ENCODE measurements around the gene LMF2.

LMF2 gene

GRCh38 chr22:50483106-50483505 lies 24.4 kb downstream of the LMF2 start:
- DNase-seq (ENCODE audit: low read depth), result no peak

DNA sequence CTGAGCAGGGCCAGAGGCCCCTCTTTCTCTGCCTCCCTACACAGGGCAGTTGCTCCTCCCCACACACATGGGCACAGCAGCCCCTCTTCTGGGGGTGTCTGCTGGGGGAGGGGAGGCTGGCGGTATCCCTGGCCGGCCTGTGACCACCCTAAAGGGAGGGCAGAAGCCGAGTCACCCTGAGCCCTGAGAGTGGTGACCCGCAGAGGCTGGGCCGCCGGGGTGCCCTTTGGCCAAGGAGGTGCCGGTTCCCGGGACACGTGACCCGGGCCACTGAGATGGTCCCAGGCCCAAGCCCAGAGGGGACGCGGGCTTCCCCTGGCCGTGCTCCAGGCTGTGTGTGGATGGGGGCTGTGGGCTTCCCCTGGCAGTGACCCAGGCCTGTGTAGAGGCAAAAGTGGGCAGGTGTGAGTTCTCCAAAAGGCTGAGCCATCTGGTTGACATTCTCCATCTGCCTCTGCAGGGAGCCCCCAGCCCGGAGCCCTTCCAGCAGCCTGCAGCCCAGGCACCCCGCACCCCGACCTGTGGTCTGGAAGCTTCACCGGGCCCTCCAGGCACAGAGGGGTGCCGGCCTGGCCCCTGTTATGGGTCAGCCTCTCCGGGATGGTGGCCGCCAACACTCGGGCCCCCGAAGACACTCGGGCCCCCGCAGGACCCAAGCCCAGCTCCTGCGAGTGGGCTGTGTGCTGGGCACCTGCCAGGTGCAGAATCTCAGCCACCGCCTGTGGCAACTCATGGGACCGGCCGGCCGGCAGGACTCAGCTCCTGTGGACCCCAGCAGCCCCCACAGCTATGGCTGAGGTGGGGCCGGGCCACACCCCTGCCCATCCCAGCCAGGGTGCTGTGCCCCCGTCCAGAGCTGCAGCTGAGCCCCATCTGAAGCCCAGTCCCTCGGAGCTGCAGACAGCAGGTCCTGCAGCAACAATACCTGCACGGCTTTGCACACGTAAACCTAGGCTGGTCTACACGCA lies 25.1 kb downstream of the LMF2 start:
- no peak for DNase-seq (ENCODE audit: low read depth)

DNA sequence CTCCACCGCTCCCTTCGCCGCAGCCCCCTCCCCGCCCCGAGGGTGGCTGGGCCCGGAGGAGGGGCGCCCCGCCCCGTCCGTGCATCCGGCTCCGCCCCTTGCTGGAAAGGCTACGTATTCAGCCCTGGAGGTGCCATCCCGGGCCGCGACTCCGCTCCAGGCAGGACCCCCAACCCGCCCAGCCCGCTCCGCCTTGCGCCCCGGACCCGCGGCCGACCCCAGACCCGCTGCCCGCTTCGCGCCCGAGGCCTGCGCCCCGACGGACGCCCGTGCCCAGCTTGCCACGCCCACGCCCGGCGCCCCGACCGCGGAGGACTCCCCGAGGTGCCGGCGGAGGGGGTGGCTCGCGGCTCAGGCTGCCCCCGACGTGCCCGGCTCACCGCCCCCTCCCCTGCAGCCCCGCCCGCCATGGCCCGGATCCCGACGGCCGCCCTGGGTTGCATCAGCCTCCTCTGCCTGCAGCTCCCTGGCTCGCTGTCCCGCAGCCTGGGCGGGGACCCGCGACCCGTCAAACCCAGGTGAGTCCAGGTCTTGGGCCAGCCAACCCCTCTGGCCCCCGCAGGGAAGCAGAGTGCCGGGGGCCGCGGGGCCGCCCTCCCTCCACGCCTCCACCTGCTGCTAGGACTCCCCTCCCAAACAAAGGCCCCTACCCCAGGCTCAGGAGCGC lies 25.9 kb downstream of the LMF2 start, which contains the start of gene ADM2:
Gene ADM2, plus strand, starts transcription at position 104 of the 667 bp plus-strand sequence. Its CDS starts 305 bp downstream, at position 409.
- no peak for DNase-seq (ENCODE audit: low read depth)

GRCh38 chr22:50481045-50481439 lies 26.5 kb downstream of the LMF2 start:
- no peak for DNase-seq (ENCODE audit: low read depth)

GRCh38 chr22:50479721-50480120 lies 27.8 kb downstream of the LMF2 start:
- DNase-seq (ENCODE audit: low read depth), result no peak

GRCh38 chr22:50477923-50478322 lies 29.6 kb downstream of the LMF2 start:
- no peak for DNase-seq (ENCODE audit: low read depth)

DNA sequence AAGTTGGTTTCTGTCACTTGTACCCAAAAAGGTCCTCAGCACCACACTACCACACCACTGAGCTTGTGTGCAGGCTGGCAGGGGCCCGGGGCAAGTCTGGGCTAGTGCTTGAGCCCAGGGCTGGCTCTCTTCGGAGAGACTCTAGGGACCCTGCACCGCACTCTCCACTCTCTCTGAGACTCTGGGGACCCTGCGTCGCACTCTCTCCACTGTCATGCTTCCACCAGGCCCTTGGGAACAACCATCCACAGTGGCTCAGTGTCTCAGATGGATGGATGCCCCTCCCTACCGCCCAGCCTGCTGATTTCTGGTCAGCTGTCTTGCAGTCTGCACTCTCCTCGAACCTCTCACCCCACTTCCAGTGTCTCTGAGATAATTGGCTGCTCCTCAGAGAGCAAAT lies 30.6 kb downstream of the LMF2 start:
- DNase-seq (ENCODE audit: low read depth), result no peak

DNA sequence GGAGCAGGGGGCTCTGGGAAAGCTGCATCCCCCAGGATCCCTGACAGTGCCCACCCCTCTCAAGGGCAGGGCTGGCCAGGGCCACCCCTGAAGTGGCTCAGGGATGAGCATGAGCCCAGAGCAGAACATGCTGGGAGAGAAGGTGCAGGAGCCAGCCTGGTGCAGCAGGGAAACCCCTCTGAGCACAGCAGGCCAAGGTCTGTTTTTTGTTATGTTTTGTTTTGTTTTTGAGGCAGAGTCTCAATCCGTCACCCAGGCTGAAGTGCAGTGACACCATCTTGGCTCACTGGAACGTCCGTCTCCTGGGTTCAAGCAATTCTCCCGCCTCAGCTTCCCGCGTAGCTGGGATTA lies 31.9 kb downstream of the LMF2 start:
- DNase-seq (ENCODE audit: low read depth), result no peak

DNA sequence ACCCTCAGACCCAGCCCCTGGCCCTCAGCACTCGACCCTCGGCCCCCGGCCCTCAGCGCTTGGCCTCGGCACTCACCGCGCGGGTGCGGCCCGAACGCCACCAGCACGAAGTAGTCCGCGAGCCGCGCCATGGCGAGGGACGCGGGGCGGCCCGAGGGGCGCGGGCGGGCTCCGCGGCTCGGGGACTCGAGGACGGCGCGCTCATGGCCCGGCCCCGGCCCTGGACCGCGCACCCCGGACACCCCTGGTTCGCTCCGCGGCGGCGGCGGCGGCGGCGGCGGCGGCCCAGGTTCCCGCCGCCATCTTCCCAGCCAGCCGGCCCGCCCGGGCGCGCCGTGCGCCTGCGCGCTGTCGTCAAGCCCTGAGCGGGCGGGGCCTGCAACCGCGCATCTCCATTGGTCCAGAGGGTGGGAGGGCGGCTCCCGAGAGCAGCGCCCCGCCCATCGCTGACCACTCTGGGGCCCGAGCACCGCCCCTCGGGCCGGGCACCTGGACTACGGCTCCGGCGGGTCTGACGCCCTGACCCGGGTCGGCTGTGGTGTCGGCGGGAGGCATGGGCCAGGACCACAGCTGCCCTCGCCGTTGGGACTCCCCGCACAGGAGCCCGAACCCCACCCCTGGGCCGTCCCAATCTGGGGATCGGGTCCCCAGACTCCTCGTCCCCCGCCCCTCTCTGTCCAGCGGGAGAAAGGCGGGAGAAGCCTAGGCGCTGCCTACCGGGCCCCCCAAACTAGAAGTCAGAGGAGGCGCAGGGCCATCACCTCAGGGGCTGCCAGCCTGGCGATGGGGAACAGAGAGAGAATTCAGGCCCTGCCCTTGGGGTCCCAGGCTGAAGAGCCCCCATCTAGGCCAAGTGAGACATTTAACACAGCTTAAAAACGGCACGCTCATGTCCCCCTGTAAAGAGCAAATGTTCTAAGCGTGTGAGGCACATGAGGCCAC lies 32.5 kb downstream of the LMF2 start, which contains the start of gene SBF1:
Gene SBF1, minus strand, starts transcription at position 326 of the 942 bp plus-strand sequence. Its CDS starts 195 bp downstream, at position 131.
- peak; percentile 76 for DNase-seq (ENCODE audit: low read depth)

DNA sequence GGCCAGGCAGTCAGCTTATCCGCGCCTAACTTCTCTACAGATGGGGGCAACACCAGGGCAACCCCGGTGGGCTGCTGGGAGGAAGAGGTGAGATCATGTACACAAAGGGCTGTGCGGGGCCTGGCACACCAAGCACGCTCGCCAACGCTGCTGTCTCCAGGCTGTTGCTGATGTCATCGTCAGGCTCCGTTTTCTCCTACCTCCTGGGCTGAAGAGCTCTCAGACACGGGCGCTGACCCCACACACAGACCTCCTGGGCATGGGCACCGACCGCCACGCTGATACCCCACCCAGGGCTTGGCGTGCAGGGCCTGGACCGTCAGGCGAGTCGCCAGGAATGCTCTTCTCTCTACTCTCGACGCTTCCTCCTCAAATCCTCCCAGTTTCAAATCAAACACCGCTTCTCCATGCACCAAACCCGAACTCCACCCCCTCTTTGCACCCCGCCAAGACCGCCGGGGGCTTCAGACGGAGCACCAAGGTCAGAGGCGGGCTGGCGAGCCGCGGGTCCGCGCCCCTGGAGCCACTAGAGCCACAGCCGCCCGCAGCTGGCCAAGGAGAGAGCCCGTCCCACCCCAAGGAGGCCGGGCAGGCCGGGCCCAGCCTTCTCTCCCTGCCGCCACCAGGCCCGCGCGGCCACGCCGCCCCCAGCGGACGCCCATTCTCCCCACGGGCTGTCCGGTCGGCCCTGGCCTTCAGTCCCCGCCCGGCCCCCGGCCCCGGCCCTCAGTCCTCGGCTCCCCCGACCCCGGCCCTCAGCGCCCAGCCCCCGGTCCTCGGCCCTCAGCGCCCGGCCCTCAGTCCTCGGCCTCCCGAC lies 33.4 kb downstream of the LMF2 start:
- DNase-seq (ENCODE audit: low read depth), result peak; percentile 21

DNA sequence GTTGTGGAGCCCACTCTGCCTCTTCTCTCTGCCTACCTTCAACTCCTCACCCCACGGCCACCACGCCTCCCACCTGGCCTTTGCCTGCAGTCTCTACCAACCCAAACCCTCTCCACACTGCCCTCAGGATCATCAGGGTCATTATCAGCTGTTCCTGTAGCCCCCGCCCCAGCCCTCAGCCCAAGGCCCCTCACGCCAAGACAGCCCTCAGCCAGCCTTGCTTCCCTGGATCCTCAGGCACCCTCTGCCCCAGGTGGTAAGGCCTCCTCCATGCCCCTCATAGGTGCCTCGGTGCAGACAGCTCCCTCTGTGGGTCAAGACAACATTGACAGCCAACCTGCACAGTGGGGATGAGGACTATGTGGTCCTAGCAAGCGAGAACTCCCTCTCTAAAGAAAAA lies 34.4 kb downstream of the LMF2 start:
- no peak for DNase-seq (ENCODE audit: low read depth)

DNA sequence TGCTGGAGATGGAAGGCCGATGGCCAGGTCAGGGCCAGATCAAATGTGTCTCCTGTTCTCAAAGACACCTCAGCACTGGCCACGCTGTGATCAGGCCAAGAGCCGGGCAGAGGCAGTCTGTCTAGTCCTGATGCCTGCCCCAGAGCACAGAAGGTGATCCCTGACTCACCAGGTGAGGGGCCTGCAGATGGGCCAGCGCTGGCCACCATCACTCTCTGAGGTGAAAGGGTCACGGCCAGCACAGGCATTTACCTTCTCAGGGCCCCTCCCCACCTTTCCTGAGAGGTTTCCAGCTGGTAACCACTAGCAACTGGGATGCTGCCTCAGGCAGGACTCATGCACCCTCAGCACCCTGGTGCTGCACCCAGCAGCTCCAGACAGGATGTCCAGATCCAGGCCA lies 35.5 kb downstream of the LMF2 start:
- DNase-seq (ENCODE audit: low read depth), result no peak

GRCh38 chr22:50471197-50471847 lies 36.2 kb downstream of the LMF2 start:
- DNase-seq (ENCODE audit: low read depth), result no peak

DNA sequence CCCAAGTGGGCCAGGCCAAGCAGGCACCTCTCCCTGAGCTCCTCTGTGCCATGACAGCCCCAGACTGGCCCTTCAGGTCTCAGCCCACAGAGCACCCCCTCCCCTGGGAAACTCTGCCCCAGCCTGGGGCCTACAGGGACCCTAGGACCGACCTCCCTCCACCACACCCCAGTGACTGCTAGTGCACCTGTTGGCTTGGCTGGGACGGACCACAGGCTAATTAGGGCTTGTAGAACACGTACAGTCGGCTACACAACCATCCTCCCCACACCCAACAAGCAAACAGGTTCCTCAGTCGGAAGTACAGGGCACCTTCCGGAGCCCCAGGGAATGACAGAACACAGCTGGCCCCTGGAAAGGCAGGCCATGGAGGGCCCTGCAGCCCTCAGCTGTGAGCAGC lies 37.0 kb downstream of the LMF2 start:
- no peak for DNase-seq (ENCODE audit: low read depth)

- DNase-seq (ENCODE audit: low read depth), result no peak
Observed at GRCh38 chr22:50469377-50470305, 37.9 kb downstream of the LMF2 start.

DNA sequence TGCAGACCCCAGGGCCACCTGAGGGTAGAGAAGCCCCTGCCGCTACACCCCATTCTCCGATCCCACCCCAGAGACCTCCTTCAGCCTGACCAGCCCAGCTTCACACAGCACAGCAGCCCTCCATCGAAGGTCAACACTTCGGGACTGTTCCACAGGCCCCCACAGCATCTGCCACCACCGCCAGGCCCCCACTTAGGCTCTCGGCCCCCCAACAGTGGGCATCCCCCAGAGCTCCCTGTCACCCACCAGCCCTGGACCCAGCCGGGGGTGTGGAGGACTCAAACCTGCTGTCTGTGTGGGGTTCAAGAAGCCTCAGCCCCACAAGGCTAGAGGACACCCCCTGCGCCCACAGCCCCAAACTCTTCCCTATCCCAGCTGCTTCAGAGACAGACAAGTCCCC lies 38.9 kb downstream of the LMF2 start:
- no peak for DNase-seq (ENCODE audit: low read depth)

GRCh38 chr22:50467773-50468440 lies 39.6 kb downstream of the LMF2 start:
- DNase-seq (ENCODE audit: low read depth), result no peak

DNA sequence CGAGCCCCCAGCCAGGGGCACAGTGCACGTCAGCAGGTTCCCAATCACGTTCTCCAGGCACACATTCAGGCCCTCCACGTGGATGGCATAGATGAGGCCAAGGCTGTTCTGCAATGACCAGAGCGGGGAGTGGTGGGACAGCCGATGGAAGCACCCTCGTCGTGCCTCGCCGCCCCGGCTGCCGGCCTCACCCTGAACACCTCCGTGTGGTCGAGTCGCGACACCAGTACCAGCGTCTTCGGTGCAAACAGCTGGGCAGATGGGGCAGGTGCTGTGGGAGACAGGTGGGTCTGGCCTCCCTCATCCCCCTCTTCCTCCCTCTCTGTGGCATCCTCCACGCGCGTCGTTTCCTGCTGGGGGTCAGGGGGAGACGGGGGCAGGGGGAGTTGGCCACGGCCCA lies 40.2 kb downstream of the LMF2 start:
- DNase-seq (ENCODE audit: low read depth), result no peak
